NCI-H1417 (cell line): ENCODE results near the gene SLC6A17.

ENCODE experiments used
- DNase-seq, 3 experiments: peaks; one replicate each; lab custom pipeline; 2025; lab: John Stamatoyannopoulos, UW

SLC6A17 gene

GRCh38 chr1:110135246-110135645 lies 15.0 kb upstream of the SLC6A17 start:
- DNase-seq = peak in 2 of 3 experiments; percentile 76 to 92

DNA sequence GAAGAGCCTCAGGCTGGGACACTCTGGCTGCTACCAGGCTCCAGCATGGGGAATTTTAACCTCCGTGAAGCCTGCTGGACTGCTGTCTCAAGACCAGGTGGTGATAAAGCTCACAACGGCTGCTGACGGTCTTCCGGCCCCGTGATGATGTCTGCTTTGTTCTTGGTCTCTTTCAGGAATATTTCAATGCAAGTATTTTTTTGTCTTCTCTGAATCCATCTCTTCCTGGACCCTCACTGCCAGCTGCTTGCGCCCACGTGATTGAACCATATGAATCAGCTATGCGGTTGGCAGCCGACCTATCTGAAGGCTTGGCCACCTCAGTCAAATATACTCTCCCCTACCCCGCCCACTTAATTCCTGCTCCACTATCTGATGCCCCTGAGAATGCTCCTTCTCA lies 14.6 kb upstream of the SLC6A17 start:
- peak in 2 of 3 experiments; percentile 64 to 84 for DNase-seq

DNA sequence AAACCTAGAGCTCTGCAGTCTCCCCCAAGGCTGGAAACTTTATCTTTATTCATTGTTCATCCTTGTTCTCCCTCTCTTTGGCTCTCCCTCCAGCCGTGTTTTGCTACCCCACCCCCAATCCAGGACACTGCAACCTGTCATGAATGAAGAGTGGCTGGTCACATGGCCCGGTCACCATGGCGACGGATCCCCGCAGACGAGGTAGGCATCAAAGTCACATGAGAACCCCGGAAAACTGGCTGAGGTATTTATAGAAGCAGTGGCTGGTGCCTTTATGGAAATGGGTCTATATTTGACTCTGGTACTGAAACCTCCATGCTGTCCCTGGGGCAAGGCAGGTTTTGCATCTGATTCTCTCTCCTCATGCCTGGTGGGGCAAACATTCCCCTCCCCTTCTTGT lies 13.4 kb upstream of the SLC6A17 start:
- DNase-seq = peak; percentile 92 to 98 (median 97)

DNA sequence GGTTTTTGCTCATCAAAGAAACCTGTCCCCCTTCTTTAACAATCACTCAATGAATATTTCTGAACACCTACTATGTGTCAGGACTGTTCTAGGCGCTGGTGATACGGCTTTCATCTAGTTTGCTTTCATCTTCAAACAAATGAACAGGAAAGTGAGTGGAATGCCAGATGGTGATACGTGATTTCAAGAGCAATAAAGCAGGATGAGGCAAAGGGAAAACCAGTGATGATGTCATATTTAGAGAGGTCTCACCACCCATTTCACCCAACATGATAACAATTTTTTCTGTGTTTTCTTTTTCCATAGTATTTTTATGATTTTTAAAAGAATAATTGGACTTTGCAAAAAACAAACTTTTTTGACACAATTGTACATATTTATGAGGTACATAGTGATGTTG lies 11.3 kb upstream of the SLC6A17 start:
- DNase-seq = no peak

GRCh38 chr1:110144366-110144765 lies 5.9 kb upstream of the SLC6A17 start:
- DNase-seq = no peak

- DNase-seq = peak in 2 of 3 experiments; percentile 28 to 48
These were observed 1.3 kb upstream of the SLC6A17 start for GRCh38 chr1:110148961-110149360.

GRCh38 chr1:110151175-110151669 lies 928 bp downstream of the SLC6A17 start:
- DNase-seq = no peak

DNA sequence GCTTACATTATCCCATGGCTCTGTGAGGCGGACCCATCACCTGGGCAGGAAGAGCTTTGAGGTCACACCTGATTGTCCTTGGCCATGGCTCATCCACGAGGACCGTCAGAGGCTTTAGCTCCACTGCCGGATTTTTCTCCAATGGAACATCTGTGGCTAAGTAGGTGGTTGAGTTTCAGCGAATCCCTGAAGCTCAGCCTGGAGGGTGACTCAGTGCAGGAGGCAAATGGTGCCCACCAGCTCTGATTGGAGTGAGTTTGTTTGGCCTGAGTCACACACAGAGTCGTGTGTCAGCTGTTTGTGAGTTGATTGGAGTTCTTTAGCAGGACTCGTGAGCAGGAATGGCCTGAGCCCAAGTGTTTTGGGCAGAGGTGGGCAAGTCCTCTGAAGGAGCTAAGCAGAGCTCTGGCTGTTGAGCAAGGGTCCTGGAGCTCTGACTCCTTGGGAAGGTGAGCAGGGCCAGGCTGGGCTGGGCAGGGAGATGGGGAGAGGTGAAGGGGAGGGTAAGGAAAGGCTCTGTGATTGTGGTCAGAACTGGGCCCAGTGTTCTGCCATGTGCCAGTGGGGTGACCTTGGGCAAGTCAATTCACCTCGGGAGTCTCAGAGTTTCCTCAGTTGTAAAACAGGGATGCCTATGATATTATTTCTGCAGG lies 2.0 kb downstream of the SLC6A17 start:
- DNase-seq = no peak

DNA sequence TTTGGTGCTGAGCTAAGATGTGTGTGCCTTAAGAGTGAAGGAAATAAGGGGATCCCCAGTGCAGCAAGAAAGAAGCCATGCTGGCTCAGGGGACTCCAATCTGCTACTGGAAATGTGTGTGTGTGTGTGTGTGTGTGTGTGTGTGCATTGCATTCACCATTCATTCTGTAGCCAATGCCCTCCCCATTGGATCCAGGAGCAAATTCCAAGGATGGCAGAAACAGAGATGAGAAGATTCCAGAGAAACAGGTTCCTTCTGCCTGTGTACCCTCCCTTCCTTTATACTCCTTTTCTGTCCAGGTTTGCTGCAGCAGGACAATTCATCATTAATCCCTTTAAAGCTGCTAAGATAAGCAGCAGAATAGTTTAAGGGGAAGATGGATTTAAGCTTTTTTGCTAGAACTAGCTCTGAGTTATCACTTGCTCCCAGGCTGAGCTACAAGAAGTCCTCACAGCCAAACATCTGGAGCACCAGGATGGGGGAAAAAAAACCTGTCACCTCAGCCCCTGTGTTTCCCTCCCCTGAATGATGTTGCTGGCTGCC lies 3.2 kb downstream of the SLC6A17 start:
- no peak for DNase-seq

GRCh38 chr1:110155878-110156522 lies 5.7 kb downstream of the SLC6A17 start:
- no peak for DNase-seq

GRCh38 chr1:110158261-110158660 lies 8.0 kb downstream of the SLC6A17 start:
- no peak for DNase-seq

- DNase-seq = no peak
These were observed 8.9 kb downstream of the SLC6A17 start for GRCh38 chr1:110159168-110159567.

GRCh38 chr1:110160538-110161100 lies 10.3 kb downstream of the SLC6A17 start:
- DNase-seq = no peak

DNA sequence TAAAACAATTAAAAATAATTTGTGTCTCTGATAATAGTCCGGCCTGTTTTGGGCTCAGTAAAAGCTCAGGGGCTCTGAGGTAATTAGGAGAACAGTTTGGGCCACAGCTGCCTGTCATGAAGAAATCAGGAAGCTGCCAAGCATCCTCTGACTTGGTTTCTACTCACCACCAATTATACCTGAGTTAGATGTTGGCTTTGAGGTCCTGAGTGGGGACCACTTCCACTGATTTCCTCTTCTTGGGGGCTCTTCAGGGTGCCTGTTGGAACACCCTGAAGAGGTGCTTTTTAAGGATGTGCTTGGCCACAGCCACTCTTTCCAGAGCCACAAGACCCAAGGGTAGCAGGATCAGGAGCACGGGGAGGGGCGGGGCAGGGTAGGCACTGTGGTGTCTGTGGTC lies 10.9 kb downstream of the SLC6A17 start:
- no peak for DNase-seq

DNA sequence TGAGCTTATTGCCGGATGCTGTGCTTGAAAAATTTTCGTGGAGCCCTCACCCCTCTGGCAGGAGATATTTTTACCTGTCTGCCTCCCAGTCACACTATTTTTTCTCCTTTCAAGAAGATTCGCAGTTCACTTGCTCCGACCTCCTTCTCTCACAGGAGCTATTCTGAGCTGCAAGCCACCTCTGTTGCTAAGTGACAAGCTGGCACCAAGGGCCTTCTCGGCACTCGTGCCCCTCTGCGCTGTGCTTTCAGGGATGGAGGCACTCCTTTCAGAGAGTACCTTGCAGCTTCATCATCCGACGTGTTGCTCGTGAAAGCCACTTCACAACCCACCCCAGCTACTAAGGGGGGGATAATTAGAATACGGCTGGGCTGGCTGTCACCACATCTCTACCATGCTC lies 11.6 kb downstream of the SLC6A17 start:
- peak; percentile 16 to 78 (median 73) for DNase-seq

- peak in 2 of 3 experiments; percentile 31 to 56 for DNase-seq
These were observed 13.3 kb downstream of the SLC6A17 start for GRCh38 chr1:110163591-110163990.

- DNase-seq = peak in 1 of 3 experiments; percentile 4
These were observed 14.5 kb downstream of the SLC6A17 start for GRCh38 chr1:110164725-110165350.

- DNase-seq = no peak
These were observed 15.5 kb downstream of the SLC6A17 start for GRCh38 chr1:110165761-110166231.

- DNase-seq = no peak
These were observed 16.6 kb downstream of the SLC6A17 start for GRCh38 chr1:110166861-110167260.

- DNase-seq = peak in 1 of 3 experiments; percentile 68
These were observed 20.8 kb downstream of the SLC6A17 start for GRCh38 chr1:110170766-110171733.

GRCh38 chr1:110172001-110172400 lies 21.7 kb downstream of the SLC6A17 start:
- DNase-seq = no peak
